Measurements from ENCODE around the gene RAPSN.
A peak's percentile ranks its signal among the peaks of the same experiment; 100 is the strongest.

Gene RAPSN

GRCh38 chr11:47434011-47434786, 14.7 kb downstream of the RAPSN start:
- DNase-seq (ENCODE audit: low read depth, low spot score) = no peak

- no peak for DNase-seq (ENCODE audit: low read depth, low spot score)
Observed at GRCh38 chr11:47433157-47433556, 15.8 kb downstream of the RAPSN start.

DNA sequence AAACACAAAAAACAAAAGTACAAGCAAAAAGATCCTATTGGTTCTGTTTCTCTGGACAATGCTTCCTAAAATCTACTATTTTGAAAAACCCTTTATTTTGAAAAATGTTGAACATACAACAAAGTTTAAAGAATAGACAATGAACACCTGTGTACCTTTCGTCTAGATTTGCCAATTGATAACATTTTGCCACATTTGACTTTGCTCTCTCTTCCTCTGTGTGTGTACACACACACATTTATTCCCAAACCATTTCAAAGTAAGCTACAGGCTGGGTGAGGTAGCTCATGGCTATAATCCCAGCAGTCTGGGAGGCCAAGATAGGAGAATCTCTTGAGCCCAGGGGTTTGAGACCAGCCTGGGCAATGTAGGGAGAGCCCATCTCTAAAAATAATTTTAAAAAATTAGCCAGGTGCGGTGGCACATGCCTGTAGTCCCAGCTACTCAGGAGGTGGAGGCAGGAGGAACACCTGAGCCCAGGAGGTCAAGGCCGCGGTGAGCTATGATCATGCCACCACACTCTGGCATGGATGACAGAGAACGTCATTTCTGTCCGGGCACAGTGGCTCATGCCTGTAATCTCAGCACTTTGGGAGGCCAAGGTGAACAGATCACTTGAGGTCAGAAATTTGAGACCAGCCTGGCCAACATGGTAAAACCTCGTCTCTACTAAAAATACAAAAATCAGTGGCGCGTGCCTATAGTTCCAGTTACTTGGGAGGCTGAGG, 17.4 kb downstream of the RAPSN start:
- no peak for DNase-seq (ENCODE audit: low read depth, low spot score)

GRCh38 chr11:47430524-47430923, 18.4 kb downstream of the RAPSN start:
- no peak for DNase-seq (ENCODE audit: low read depth, low spot score)

DNA sequence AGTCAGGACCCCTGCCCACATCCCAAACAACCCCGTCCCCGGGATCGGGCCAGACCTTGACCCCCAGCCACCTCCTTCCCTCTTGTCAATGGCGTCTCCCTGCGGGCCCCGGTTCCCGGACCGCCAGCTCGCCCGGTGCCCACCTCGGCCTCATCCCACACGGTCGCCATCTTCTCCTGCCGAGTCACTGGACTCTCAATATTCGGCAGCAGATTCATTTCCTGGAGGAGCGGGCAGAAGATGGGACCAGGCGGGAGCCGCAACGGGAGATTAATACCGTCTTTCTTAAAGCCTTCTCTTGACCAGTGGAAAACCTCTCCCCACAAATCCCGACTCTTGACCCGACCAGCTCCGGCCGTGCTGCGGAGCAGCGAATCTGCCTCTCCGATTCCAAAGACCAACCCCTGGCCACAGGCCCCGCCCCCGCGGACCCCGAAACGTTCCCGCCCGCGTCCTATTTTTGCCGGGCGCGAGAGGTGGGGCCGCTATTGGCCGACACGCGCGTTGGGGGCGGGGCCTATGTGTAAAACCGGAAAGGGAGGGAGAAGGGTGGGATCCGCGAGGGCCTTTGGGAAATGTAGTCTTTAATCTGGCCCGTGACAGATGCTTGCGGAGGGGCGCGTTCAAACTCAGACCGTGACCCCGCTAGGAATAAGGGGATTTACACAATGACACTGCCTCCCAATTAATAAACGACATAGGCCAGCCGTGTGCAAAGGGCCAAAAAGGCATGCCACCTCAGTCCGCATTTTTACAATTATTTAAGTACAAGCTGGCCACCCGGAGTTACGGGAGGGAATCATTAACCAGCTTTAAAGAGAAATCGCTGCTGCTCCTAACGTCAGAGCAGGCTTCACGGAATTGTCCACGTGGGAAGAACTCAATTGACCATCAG, 22.6 kb downstream of the RAPSN start, which contains the start of gene PSMC3:
TSS of gene PSMC3 (minus strand) at position 378 of the 895 bp plus-strand sequence. CDS start at position 218, 160 bp downstream.
- DNase-seq (ENCODE audit: low read depth, low spot score) = peak; percentile 97

GRCh38 chr11:47425611-47426010, 23.3 kb downstream of the RAPSN start:
- no peak for DNase-seq (ENCODE audit: low read depth, low spot score)

GRCh38 chr11:47418454-47419259, 30.3 kb downstream of the RAPSN start:
- no peak for DNase-seq (ENCODE audit: low read depth, low spot score)

DNA sequence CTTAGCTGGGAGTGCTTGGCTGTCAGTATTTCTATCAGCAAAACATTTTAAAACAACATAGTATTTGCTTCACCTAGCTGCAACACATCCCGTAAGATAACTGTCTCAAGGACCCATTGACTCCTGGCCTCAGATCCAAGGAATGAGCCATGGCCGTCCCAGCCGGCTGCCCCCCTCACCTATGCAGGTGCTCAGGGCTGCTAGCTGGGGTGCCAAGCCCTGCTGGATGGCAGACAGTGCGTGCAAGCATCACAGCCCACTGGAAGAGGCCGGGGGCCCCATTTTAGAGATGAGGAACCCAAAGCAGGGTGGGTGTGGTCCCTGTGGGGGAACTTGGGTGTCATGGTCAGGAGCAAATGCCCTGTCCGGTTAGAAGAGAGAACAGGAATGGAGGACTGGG, 31.2 kb downstream of the RAPSN start:
- no peak for DNase-seq (ENCODE audit: low read depth, low spot score)

DNA sequence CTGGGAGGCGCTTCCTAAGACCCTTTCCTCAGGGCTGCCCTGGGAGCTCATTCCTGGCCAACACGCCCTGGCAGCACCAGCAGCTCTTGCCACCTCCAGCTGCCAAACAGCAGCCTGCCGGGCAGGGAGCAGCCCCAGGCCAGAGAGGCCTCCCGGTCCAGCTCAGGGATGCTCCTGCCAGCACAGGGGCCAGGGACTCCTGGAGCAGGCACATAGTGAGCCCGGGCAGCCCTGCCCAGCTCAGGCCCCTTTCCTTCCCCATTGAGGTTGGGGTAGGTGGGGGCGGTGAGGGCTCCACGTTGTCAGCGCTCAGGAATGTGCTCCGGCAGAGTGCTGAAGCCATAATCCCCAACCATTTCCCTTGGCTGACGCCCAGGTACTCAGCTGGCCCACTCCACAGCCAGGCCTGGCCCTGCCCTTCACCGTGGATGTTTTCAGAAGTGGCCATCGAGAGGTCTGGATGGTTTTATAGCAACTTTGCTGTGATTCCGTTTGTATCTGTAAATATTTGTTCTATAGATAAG, 32.9 kb downstream of the RAPSN start:
- no peak for DNase-seq (ENCODE audit: low read depth, low spot score)

GRCh38 chr11:47415091-47415854, 33.7 kb downstream of the RAPSN start:
- DNase-seq (ENCODE audit: low read depth, low spot score) = no peak

- no peak for DNase-seq (ENCODE audit: low read depth, low spot score)
Observed at GRCh38 chr11:47414685-47415070, 34.3 kb downstream of the RAPSN start.

GRCh38 chr11:47413908-47414684, 34.8 kb downstream of the RAPSN start:
- no peak for DNase-seq (ENCODE audit: low read depth, low spot score)

DNA sequence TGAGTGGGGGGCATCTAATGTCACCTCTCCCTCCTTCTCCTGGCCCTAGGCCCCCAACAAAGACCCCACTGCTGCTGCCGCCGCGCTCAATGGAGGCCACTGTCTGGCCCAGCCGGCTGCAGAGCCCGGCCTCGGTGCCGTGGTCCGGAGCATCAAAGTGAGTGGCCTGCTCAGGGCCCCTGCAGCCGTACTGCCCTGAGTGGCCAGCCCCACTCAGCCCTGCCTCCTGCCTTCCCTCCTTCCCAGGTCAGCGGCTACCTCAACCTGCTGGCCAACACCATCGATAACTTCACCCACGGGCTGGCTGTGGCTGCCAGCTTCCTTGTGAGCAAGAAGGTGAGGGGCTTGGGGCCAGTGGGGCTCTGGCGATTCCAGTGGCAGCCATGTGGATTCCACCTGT, 35.6 kb downstream of the RAPSN start:
- no peak for DNase-seq (ENCODE audit: low read depth, low spot score)

GRCh38 chr11:47411884-47412746, 36.8 kb downstream of the RAPSN start:
- DNase-seq (ENCODE audit: low read depth, low spot score) = no peak

DNA sequence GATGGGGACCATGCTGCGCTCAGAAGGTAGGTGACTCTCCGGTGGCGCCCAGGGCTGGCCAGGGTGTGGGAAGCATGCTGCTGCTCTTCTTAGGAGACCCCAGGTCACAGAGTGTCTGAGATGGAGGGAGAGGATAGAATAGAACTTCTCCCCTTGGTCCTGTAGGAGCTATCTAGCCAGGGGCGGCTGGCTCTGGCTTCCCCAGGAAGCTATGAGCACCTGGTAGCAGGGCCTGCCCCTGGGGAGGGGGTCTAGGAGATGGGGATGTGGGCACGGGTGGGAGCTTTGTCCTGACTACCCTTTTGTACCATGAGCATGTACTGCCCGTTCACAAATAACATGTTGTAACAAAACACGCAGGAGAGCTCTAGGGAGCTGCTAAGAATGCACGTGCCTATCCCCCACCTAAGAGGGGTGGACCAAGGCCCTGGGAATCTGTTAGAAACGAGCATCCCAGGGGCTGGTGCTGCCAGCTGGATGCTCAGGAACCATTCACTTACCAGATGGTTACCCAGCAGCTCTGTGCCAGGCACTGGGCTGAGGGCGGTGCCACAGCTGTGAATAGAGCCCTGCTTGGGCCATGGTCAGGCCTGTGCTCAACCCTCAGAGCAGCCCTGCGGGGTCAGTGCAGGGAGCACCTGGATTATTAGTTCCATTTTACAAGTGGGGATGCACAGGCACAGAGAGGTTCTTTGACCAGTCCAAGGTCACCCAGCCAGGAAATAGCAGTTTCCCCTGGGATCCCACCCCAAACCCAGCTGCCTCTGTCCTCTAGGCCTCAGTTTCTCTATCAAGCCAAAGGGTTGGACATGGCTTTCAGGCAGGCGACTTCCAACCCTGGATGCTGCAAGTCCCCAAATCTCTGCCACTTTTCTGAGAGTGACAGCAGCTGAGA, 38.3 kb downstream of the RAPSN start:
- no peak for DNase-seq (ENCODE audit: low read depth, low spot score)

DNA sequence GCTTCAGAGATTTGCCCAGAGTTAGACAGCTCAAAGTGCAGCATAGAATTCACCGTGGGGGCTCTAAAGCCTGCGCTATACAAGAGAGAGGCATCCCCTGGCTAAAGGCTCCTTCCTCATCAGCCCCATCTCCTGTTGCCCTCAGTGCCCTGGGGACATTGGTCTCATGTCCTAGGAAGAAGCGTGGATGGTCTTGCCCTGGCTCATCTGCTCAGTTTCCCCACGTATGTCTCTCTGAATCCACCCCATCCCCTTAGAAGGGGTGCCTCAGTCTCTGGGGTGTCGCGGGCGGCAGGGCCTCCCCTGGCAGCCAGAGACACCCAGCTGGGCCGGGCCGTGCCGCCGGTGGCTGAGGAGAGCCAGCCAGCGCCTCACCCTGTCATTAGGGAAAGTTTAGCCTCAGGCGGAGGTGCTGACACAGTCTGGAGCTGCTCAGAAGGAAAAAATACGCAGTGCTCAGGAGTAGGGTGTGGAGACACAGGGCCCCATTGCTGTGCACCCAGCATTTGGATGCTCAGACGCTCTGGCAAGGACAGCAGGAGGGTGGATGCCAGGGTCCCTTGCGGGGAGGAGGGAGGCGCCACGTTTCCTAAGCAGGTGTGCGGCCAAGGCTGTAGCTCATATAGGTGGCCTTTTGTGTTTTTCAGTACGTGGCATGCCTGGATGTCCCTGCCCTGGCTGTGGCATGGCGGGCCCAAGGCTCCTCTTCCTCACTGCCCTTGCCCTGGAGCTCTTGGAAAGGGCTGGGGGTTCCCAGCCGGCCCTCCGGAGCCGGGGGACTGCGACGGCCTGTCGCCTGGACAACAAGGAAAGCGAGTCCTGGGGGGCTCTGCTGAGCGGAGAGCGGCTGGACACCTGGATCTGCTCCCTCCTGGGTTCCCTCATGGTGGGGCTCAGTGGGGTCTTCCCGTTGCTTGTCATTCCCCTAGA, 39.2 kb downstream of the RAPSN start:
- no peak for DNase-seq (ENCODE audit: low read depth, low spot score)
